KBM-7 (cell line): Measurements from ENCODE around the gene SLC14A1.

Source experiments
- DNase-seq: peaks from one replicate; pipeline ENCODE4 v3.0.0-alpha.2; 2015
- in situ Hi-C: fragments of 300-500 bp; cut with MboI; formaldehyde crosslinking; loops from 2 replicates; pipeline ENCODE4 v1.14.3; 2020; ENCODE audit warnings: low sequenced_read_pairs, low pct_unique_long_range_greater_than_20kb, mixed read lengths

SLC14A1 gene

GRCh38 chr18:45783097-45784075 is 59.4 kb downstream of the SLC14A1 start:
- in situ Hi-C loops: no loop called here
- DNase-seq: no peak

GRCh38 chr18:45785134-45785533 is 61.2 kb downstream of the SLC14A1 start:
- in situ Hi-C loops: no loop called here
- no peak for DNase-seq

GRCh38 chr18:45786941-45787340 is 63.0 kb downstream of the SLC14A1 start:
- in situ Hi-C loops: no loop called here
- DNase-seq: no peak

- in situ Hi-C loops: no loop called here
- DNase-seq: no peak
Observed at GRCh38 chr18:45787346-45787745, 63.4 kb downstream of the SLC14A1 start.

- in situ Hi-C loops: no loop called here
- no peak for DNase-seq
Observed at GRCh38 chr18:45788861-45789260, 64.9 kb downstream of the SLC14A1 start.

DNA sequence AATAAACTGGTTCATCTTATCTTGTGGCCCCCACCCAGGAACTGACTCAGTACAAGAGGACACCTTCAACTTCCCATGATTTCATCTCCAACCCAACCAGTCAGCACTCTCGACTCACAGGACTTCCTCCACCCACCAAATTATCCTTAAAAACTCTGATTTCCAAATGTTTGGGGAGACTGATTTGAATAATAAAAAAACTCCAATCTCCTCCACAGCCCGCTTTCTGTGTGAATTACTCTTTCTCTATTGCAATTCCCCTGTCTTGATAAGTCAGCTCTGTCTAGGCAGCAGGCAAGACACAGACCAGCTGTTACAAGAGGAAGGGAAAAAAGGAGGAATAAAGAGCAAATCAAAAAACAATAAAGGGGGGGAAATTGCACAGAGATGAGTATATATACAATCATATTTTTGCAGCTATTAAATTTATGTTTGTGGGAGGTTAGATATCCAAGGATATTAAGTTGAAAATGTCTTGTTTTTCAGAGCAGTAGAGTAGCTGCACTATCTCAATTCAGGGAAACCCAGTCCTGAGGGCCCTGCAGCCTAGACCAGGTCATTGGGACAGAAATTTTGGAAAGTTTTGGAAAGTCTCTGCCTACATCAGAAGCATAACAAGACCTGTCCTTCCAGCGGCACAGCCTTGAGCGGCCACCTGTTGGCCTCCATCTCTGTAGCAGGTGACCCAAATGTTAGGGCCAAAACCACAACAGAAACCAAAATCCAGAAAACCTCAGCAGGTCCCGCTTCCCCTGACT is 68.7 kb downstream of the SLC14A1 start:
- in situ Hi-C loops: no loop called here
- DNase-seq: no peak

- DNase-seq: no peak
- in situ Hi-C loops: no loop called here
Observed at GRCh38 chr18:45793264-45793965, 69.4 kb downstream of the SLC14A1 start.

DNA sequence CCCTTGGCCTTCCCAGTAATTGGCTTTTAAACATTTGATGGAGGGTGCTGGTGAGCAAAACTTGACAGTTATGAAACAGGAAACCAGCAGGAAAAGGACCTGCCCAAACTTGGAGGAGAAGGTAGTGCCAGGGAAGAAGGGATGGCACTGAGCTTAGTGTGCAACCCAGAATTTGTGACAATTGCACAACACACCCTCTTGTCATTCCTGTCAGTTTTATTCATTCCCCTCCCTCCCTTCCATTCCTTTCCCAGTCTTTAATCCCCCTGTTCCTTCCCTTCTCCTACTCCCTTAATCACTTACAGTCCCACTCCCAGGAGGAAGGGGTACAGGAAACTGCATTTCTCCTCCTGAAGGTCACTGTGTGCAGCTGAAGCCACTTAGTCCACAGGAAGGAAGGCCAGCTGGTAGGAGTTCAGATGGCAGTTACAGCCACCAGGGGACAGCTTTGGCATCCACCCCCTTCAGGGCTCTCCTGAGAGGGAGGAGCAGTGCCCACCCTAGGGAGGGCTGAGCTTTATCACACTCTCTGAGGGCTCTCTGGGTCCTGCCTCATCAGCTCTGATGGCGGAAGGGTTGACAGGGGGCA is 77.5 kb downstream of the SLC14A1 start:
- in situ Hi-C loops: no loop called here
- DNase-seq: no peak
